K562 (cell line): ENCODE measurements around the gene DAAM1. TPM values are rescaled to one million over a fixed set of nuclear protein-coding genes. Genes with fewer than 3 reads are reported as not detected.

ENCODE experiments used
- ATAC-seq: fragments of 200-7000 bp; cut with Tn5 transposase; 3 replicates; pipeline ENCODE4 v1.9.1; 2020; ENCODE audit warnings: moderate library complexity
- BruUV-seq: library from RNA; stranded (reverse); fragments of 400-500 nt; replicated peaks from 2 replicates; lab custom pipeline; 2021; lab: Mats Ljungman, UMichigan
- CTCF ChIA-PET: fragments of 300-600 bp; formaldehyde crosslinking; extraction: SDS; loops from one replicate; lab custom pipeline; 2021; ENCODE audit warnings: low intra/inter-chr PET ratio; lab: Yijun Ruan, JAX
- POLR2A ChIA-PET: fragments of 300-600, 350-650 bp; sonication (Branson Sonifier 250); formaldehyde crosslinking; extraction: SDS; loops from one replicate; lab custom pipeline; 2021; ENCODE audit warnings: antibody characterized with exemption, inconsistent platforms; lab: Yijun Ruan, JAX
- DNase-seq, 4 experiments: peaks; one replicate each; pipeline versions ENCODE4 v3.0.0 to v3.0.0-alpha.2; 2011 to 2018; ENCODE audit warnings: low spot score in 3 of 4, mixed read lengths in 3 of 4; ENCODE audit errors: extremely low read depth in 1 of 4
- FAIRE-seq: peaks from 2 replicates; lab custom pipeline; 2011; peaks lifted over from hg19 to GRCh38; lab: Jason Lieb, UNC
- H2AFZ ChIP-seq: 2 replicates; pipeline ENCODE4 v1.6.0; 2011; ENCODE audit warnings: low read depth, low read length, control low read depth, inconsistent platforms
- H3K27ac ChIP-seq: fragments of 200-600 bp; 3 replicates; pipeline ENCODE4 v1.8.0; 2011; ENCODE audit warnings: low read depth, mild to moderate bottlenecking, control low read depth, inconsistent platforms, low read length, moderate library complexity, mixed read lengths; ENCODE audit errors: extremely low read depth
- H3K27me3 ChIP-seq, 2 experiments: fragments of 300-600 bp in 1 of 2; 2 replicates in 1 of 2; 3 replicates in 1 of 2; pipeline versions ENCODE4 v1.6.0 to v1.8.0; 2011; ENCODE audit warnings: inconsistent platforms in 2 of 2, low read length in 2 of 2, mild to moderate bottlenecking in 1 of 2, mixed read lengths in 1 of 2, moderate library complexity in 1 of 2; ENCODE audit not compliant: control insufficient read depth in 2 of 2, insufficient read depth in 2 of 2
- H3K36me3 ChIP-seq: fragments of 300-600 bp; 3 replicates; pipeline ENCODE4 v1.8.0; 2011; ENCODE audit warnings: mild to moderate bottlenecking, low read length, inconsistent platforms; ENCODE audit not compliant: control insufficient read depth, insufficient read depth
- H3K4me1 ChIP-seq, 2 experiments: fragments of 200-600 bp in 1 of 2; replicated peaks in 1 of 2; 2 replicates in 1 of 2; 3 replicates in 1 of 2; pipeline versions ENCODE4 v1.5.1 to v1.8.0; 2011; ENCODE audit warnings: inconsistent platforms in 2 of 2, low read length in 2 of 2, mild to moderate bottlenecking in 1 of 2, mixed read lengths in 1 of 2, moderate library complexity in 1 of 2; ENCODE audit not compliant: control insufficient read depth in 2 of 2, insufficient read depth in 2 of 2
- H3K4me2 ChIP-seq: 2 replicates; pipeline ENCODE4 v1.6.1; 2011; ENCODE audit warnings: low read length, control low read depth, inconsistent platforms, mixed read lengths; ENCODE audit not compliant: insufficient read depth
- H3K4me3 ChIP-seq: fragments of 200-600 bp; sonication (generic), shearing (Covaris generic); 2 replicates; pipeline ENCODE4 v1.5.1; 2016; ENCODE audit warnings: control low read depth, inconsistent platforms
- H3K79me2 ChIP-seq: fragments of 200-600 bp; 3 replicates; pipeline ENCODE4 v1.8.0; 2011; ENCODE audit warnings: low read length, inconsistent platforms; ENCODE audit not compliant: control insufficient read depth, insufficient read depth
- H3K9ac ChIP-seq, 2 experiments: 2 replicates each; pipeline versions ENCODE4 v1.6.0 to v1.6.1; 2011; ENCODE audit warnings: low read depth in 2 of 2, low read length in 2 of 2, control low read depth in 1 of 2, inconsistent platforms in 1 of 2, mild to moderate bottlenecking in 1 of 2, mixed read lengths in 1 of 2; ENCODE audit not compliant: insufficient read depth in 1 of 2
- H3K9me1 ChIP-seq: one replicate; pipeline ENCODE4 v1.6.0; 2011; ENCODE audit warnings: inconsistent platforms, mild to moderate bottlenecking, low read length, moderate library complexity; ENCODE audit not compliant: control insufficient read depth, insufficient read depth
- H3K9me3 ChIP-seq: replicated peaks from 2 replicates; pipeline ENCODE4 v1.5.1; 2011; ENCODE audit warnings: low read depth, low read length, inconsistent platforms; ENCODE audit not compliant: control insufficient read depth, insufficient read depth
- H4K20me1 ChIP-seq: replicated peaks from 2 replicates; pipeline ENCODE4 v1.6.1; 2011; ENCODE audit warnings: low read length, inconsistent platforms, mixed read lengths; ENCODE audit not compliant: control insufficient read depth, insufficient read depth
- ATF7 ChIP-seq: fragments of 450-650 bp; IDR thresholded peaks from 2 replicates; pipeline ENCODE4 v1.7.1; 2014; ENCODE audit warnings: mild to moderate bottlenecking, moderate library complexity
- BCOR ChIP-seq: fragments of 450-650 bp; IDR thresholded peaks from 2 replicates; pipeline ENCODE4 v1.6.1; 2016
- BMI1 ChIP-seq: fragments of 150-350 bp; IDR thresholded peaks from 2 replicates; pipeline ENCODE4 v1.6.1; 2014; ENCODE audit warnings: low read length
- CHD1 ChIP-seq: fragments of 200-600 bp; sonication (generic); IDR thresholded peaks from one replicate; pipeline ENCODE4 v1.6.1; 2012; ENCODE audit warnings: mild to moderate bottlenecking, moderate library complexity, low read length, inconsistent platforms
- CREBBP ChIP-seq: IDR thresholded peaks from one replicate; pipeline ENCODE4 v1.6.1; 2012; ENCODE audit warnings: low read depth, mild to moderate bottlenecking, control low read depth, inconsistent platforms, low read length
- FOXK2 ChIP-seq, 2 experiments: fragments of 450-650 bp; IDR thresholded peaks in 1 of 2; conservative IDR thresholded peaks in 1 of 2; 2 replicates each; pipeline ENCODE4 v1.6.1; 2016; ENCODE audit warnings: low read depth in 2 of 2, mild to moderate bottlenecking in 1 of 2
- HNRNPK ChIP-seq: fragments of 200-400 bp; formaldehyde crosslinking; IDR thresholded peaks from one replicate; pipeline ENCODE4 v1.6.1; 2018; ENCODE audit warnings: mild to moderate bottlenecking, low read depth, low read length; ENCODE audit not compliant: poor library complexity, severe bottlenecking
- MTA3 ChIP-seq: fragments of 450-650 bp; formaldehyde crosslinking; IDR thresholded peaks from 2 replicates; pipeline ENCODE4 v1.6.1; 2017; ENCODE audit warnings: mild to moderate bottlenecking, borderline replicate concordance
- NR2C2 ChIP-seq, 2 experiments: fragments of 200-800 bp in 1 of 2; sonication (Bioruptor generic) in 1 of 2; sonication (generic) in 1 of 2; formaldehyde crosslinking in 1 of 2; IDR thresholded peaks; 2 replicates each; pipeline versions ENCODE4 v1.6.1 to v1.8.0; 2016 to 2022; ENCODE audit warnings: mild to moderate bottlenecking in 1 of 2, missing compliant biosample characterization in 1 of 2, missing genetic modification characterization in 1 of 2, missing genetic modification reagents in 1 of 2
- WGBS: fragments of 100-300 bp; shearing (Covaris generic); methylation state at CpG from one replicate; pipeline ENCODE4 v1.1.6; 2016; ENCODE audit warnings: low coverage, mixed read lengths; ENCODE audit not compliant: insufficient coverage; ENCODE audit errors: missing lambda C conversion rate; 5-methylcytosine and 5-hydroxymethylcytosine counted together
- in situ Hi-C: fragments of 300-500 bp; cut with MboI; formaldehyde crosslinking; loops from 4 replicates; pipeline ENCODE4 v1.15.0; 2018; ENCODE audit warnings: inconsistent platforms, mixed read lengths
- intact Hi-C: fragments of 100-400 bp; cut with micrococcal nuclease; formaldehyde crosslinking; loops from 2 replicates; pipeline ENCODE4 v1.14.2; 2022
- polyA plus RNA-seq, 8 experiments: library from polyadenylated mRNA; depleted of rRNA in 4 of 8; stranded (reverse) in 5 of 8; unstranded in 3 of 8; fragments of >200 nt; fragmentation: Nextera tagmentation in 2 of 8; fragmentation: Illumina TruSeq in 1 of 8; extraction: Ambion mirVana in 2 of 8; extraction: Trizol in 1 of 8; gene quantifications; 2 replicates each; pipeline versions ENCODE4 v1.2.1 to v1.2.3, GENCODE V29; 2011 to 2014; ENCODE audit warnings: inconsistent platforms in 1 of 8, missing spikeins in 1 of 8
- total RNA-seq, 7 experiments: library from RNA; depleted of rRNA in 6 of 7; stranded (reverse); fragments of >200 nt in 6 of 7; fragmentation: Illumina TruSeq in 2 of 7; extraction: Trizol in 2 of 7; gene quantifications; 2 replicates each; pipeline versions ENCODE4 v1.2.1 to v1.2.3, GENCODE V29; 2011 to 2021; ENCODE audit warnings: low replicate concordance in 1 of 7
- TF ChIP-seq, protein P1 (sequence below): fragments of 250-450 bp; sonication (Bioruptor Pico); IDR thresholded peaks from 2 replicates; pipeline ENCODE4 v1.5.0; 2020; ENCODE audit warnings: mild to moderate bottlenecking
- TF ChIP-seq, protein P2 (sequence below): fragments of 250-450 bp; sonication (Bioruptor Pico); IDR thresholded peaks from 2 replicates; pipeline ENCODE4 v1.4.0; 2020; ENCODE audit warnings: mild to moderate bottlenecking, moderate library complexity

DAAM1 gene
- total and polyA plus RNA-seq, 9 of the 15 experiments (the other 6 are each of a cell fraction or from before 2014, with no cell fraction given) = 3.6 to 11.6 (median 6.7) TPM

DNA sequence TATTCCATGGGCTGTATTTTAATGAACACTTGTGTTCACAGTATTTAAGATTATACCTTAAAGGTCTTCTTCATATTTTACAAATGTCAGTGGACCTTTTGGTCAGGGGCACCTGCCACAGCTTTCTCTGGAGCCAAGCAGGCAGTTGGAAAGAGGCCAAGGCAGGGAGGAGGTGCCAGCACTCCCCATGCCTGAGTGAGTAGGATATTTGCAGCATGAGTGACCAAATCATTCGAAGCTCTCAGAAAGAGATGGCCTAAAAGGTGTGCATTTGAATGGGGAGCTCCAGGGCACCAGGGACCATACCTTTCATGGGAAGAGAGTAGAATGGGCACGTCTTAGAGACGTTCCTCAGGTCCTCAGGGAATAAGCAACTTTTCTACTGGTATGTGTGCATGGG lies 155.1 kb downstream of the DAAM1 start:
- no peak overlapping the region for H3K4me2 ChIP-seq
- BruUV-seq = no TSS peak
- no peaks in the 10 kb centered on the region for H3K27me3 ChIP-seq
- H3K27ac ChIP-seq = no peak overlapping the region
- in situ Hi-C loops = no loop called here
- no peak overlapping the region for H3K4me3 ChIP-seq
- no peaks in the 10 kb centered on the region for H3K79me2 ChIP-seq
- no peaks in the 10 kb centered on the region for H4K20me1 ChIP-seq
- no peaks in the 10 kb centered on the region; a peak in 1 of 5 replicates for H3K4me1 ChIP-seq
- DNase-seq = no peak
- H3K9me3 ChIP-seq = no peaks in the 10 kb centered on the region
- CTCF ChIA-PET = no interaction called here
- intact Hi-C loops = no loop called here
- no peaks in the 10 kb centered on the region for H3K9me1 ChIP-seq
- H3K9ac ChIP-seq = no peak overlapping the region
- no peak for TF ChIP-seq HNRNPK
- no peak for TF ChIP-seq FOXK2 (conservative IDR thresholded peaks at IDR 0.05 in 1 of 2, IDR thresholded peaks at IDR 0.05 in 1 of 2; ENCODE audit: low read depth in 2 of 2)
- TF ChIP-seq, protein P1, sequence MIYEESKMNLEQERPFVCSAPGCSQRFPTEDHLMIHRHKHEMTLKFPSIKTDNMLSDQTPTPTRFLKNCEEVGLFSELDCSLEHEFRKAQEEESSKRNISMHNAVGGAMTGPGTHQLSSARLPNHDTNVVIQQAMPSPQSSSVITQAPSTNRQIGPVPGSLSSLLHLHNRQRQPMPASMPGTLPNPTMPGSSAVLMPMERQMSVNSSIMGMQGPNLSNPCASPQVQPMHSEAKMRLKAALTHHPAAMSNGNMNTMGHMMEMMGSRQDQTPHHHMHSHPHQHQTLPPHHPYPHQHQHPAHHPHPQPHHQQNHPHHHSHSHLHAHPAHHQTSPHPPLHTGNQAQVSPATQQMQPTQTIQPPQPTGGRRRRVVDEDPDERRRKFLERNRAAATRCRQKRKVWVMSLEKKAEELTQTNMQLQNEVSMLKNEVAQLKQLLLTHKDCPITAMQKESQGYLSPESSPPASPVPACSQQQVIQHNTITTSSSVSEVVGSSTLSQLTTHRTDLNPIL (CRISPR knock-in tag) = no peak
- TF ChIP-seq BMI1 = no peak
- no peak for TF ChIP-seq CREBBP
- TF ChIP-seq BCOR = no peak
- no peak for TF ChIP-seq CHD1
- TF ChIP-seq NR2C2 (CRISPR knock-in tag; IDR thresholded peaks at IDR 0.05) = no peak
- no peak for TF ChIP-seq NR2C2 (tag; IDR thresholded peaks at IDR 0.05)
- TF ChIP-seq, protein P2, sequence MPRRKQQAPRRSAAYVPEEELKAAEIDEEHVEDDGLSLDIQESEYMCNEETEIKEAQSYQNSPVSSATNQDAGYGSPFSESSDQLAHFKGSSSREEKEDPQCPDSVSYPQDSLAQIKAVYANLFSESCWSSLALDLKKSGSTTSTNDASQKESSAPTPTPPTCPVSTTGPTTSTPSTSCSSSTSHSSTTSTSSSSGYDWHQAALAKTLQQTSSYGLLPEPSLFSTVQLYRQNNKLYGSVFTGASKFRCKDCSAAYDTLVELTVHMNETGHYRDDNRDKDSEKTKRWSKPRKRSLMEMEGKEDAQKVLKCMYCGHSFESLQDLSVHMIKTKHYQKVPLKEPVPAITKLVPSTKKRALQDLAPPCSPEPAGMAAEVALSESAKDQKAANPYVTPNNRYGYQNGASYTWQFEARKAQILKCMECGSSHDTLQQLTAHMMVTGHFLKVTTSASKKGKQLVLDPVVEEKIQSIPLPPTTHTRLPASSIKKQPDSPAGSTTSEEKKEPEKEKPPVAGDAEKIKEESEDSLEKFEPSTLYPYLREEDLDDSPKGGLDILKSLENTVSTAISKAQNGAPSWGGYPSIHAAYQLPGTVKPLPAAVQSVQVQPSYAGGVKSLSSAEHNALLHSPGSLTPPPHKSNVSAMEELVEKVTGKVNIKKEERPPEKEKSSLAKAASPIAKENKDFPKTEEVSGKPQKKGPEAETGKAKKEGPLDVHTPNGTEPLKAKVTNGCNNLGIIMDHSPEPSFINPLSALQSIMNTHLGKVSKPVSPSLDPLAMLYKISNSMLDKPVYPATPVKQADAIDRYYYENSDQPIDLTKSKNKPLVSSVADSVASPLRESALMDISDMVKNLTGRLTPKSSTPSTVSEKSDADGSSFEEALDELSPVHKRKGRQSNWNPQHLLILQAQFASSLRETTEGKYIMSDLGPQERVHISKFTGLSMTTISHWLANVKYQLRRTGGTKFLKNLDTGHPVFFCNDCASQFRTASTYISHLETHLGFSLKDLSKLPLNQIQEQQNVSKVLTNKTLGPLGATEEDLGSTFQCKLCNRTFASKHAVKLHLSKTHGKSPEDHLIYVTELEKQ (CRISPR knock-in tag) = no peak
- no peak for TF ChIP-seq MTA3
- TF ChIP-seq ATF7 = no peak
- TF ChIP-seq, all 486 proteins: peak for 0
- WGBS = 31% methylated on average over 3 of the region's 3 CpGs
- H2AFZ ChIP-seq = no peak overlapping the region
- POLR2A ChIA-PET = interaction anchor here (0.6 kb wide), 1 partner anchor 1967 kb away, joined by 3 read pairs; no protein-coding TSS in a partner anchor
- no peak for ATAC-seq
- no peak for FAIRE-seq
- peaks cover 3% of the 10 kb centered on the region; the same call in 1 of the 3 replicates for H3K36me3 ChIP-seq
